GM18873 (cell line): ENCODE measurements around the gene KAT8.
A peak's percentile ranks its signal among the peaks of the same experiment; 100 is the strongest.

Experiments
- ATAC-seq: cut with Tn5 transposase; IDR thresholded peaks from one replicate; pipeline ENCODE4 v1.9.1; 2021; ENCODE audit warnings: mild to moderate bottlenecking, moderate library complexity, moderate number of reproducible peaks; ENCODE audit not compliant: unreplicated experiment, low FRiP score

The KAT8 gene

DNA sequence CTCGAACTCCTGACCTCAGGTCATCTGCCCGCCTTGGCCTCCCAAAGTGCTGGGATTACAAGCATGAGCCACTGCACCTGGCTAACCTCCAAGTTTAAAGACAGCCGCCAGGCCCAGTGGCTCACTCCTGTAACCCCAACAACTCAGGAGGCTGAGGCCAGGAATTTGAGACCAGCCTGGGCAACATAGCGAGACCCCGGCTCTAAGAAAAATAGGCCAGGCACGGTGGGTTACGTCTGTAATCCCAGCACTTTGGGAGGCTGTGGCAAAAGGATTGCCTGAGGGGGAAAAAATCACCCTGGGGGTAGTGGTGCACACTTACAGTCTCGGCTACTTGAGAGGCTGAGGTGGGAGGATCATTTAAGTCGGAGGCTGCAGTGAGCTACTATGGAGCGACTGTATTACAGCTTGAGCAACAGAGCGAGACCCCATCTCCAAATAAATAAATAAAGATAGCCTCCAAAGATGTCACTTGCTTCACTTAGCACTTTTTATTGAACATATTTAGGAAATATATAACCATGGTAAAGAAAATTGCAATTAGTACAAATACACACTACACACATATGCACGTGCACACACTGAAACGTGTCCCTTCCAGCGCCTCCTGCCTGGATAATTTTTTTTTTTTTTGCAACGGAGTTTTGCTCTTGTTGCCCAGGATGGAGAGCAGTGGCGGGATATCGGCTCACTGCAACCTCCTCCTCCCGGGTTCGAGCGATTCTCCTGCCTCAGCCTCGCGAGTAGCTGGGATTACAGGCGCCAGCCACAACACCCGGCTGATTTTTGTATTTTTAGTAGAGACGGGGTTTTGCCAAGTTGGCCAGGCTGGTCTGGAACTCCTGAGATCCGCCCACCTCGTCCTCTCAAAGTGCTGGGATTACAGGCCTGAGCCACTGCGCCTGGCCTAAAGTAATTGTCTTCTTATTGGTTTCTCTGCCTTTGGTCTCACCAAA lies 10.7 kb upstream of the KAT8 start:
- ATAC-seq, result no peak

- peak; percentile 54 for ATAC-seq
Observed at GRCh38 chr16:31107465-31107867, 10.0 kb upstream of the KAT8 start.

- no peak for ATAC-seq
Observed at GRCh38 chr16:31108035-31108793, 9.2 kb upstream of the KAT8 start, which contains the start of gene BCKDK. TSS of gene BCKDK (plus strand) at chr16:31108386. CDS start at chr16:31109224, 838 bp downstream.

DNA sequence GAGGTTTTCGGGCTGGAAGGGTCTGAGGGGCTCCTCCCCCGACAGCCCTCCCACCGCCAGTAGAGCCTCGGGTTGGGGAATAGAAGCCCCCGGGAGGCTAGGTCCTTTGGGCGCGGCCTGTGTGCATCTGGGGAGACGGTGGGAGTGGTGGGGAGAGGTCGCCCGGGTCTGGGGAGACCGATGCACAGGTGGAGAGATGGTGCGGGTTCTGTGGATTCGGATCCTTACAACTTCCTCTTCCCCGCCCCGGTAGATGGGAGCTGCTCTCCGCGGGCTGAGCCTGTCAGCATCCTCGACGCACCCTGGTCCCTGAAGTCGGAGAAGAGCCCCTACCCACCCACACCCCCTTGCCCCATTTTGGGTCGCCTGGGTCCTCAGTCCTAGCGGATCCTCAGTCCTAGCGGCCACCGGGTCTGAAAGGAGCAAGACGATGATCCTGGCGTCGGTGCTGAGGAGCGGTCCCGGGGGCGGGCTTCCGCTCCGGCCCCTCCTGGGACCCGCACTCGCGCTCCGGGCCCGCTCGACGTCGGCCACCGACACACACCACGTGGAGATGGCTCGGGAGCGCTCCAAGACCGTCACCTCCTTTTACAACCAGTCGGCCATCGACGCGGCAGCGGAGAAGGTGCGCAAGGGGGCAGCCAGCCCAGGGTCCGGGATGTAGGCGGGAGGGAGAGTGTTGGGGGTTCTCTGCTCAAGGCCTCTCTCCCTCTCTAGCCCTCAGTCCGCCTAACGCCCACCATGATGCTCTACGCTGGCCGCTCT lies 8.5 kb upstream of the KAT8 start:
- no peak for ATAC-seq

DNA sequence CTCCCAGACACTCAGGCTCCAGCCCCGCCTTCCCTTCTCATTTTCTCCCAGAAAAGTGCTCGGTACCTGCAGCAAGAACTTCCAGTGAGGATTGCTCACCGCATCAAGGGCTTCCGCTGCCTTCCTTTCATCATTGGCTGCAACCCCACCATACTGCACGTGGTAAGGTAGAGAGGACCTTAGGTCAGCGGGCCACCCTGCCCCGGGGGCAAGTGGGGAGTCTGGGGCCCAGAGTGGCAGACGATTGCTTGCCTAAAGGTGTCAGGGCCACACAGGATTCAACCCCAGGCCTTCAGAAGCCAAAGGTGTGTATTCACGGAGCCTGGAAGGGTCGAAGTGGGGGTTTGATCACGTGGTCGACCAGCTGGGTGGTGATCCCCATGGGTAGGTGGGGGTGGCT lies 7.8 kb upstream of the KAT8 start:
- no peak for ATAC-seq

DNA sequence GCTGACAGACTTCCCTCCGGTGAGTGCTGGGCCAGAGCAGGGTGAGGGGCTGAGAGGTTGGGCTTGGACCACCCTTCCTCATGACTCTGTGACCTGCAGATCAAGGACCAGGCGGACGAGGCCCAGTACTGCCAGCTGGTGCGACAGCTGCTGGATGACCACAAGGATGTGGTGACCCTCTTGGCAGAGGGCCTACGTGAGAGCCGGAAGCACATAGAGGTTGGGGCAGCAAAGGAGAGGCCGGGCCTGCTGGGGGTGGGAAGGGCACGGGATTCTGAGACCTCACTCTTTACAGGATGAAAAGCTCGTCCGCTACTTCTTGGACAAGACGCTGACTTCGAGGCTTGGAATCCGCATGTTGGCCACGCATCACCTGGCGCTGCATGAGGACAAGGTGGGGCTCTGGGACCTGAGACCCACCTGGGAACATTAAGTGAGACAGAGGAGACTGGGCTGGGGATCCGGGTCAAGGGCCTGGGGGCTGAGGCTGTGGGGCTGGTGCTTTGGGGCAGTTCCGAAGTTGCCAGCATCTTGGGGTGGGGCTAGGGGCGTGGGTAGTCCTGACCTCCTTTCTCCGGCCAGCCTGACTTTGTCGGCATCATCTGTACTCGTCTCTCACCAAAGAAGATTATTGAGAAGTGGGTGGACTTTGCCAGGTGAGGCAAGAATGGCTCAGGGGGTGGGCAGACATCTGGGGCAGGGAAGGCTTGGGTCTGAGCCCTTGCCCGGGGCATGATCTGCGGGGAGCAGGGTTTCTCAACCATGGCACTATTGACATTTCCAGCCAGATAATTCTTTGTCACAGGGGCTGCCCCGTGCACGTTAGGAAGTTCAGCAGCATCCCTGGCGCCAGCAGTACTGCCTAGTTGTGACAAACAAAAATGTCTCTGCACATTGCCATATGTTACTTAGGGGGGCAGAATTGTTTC lies 7.1 kb upstream of the KAT8 start:
- ATAC-seq, result no peak

DNA sequence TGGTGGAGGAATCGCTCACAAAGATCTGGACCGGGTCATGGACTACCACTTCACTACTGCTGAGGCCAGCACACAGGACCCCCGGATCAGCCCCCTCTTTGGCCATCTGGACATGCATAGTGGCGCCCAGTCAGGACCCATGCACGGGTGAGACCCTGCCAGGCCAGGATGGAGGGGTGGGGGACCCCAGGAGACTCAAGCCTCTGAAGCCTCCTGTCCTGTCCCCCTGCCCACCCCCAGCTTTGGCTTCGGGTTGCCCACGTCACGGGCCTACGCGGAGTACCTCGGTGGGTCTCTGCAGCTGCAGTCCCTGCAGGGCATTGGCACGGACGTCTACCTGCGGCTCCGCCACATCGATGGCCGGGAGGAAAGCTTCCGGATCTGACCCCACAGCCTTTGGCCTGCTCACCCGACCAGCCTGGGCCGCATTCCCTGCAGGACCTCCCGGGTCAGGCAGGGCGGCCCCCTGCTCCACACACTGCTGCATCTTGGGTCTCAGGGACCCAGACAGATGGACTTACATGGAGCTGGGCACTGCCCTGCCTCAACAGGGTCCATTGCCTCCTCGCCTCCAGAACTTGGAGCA lies 5.5 kb upstream of the KAT8 start:
- ATAC-seq, result no peak

DNA sequence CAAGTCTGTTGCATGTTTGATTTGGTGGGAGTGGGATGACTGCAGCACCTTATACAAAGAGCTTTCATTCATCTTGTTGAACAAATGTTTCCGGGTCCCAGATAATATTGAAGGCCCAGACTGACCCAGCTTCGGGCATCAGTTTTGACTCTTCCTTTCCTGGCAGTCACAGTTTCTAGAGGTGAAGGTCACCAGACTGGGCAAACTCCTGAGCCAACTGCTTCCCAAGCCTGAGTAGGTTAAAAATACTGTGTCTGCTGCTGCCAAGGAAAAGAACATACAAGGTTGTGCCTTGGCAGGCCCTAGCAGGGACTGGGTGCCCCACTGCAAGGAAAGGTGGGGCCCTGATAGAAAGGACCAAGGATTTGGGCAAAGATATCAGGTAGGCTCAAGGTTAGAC lies 4.8 kb upstream of the KAT8 start:
- no peak for ATAC-seq

GRCh38 chr16:31113121-31114120 lies 4.0 kb upstream of the KAT8 start:
- ATAC-seq, result no peak

- no peak for ATAC-seq
Observed at GRCh38 chr16:31114468-31114867, 3.0 kb upstream of the KAT8 start.

DNA sequence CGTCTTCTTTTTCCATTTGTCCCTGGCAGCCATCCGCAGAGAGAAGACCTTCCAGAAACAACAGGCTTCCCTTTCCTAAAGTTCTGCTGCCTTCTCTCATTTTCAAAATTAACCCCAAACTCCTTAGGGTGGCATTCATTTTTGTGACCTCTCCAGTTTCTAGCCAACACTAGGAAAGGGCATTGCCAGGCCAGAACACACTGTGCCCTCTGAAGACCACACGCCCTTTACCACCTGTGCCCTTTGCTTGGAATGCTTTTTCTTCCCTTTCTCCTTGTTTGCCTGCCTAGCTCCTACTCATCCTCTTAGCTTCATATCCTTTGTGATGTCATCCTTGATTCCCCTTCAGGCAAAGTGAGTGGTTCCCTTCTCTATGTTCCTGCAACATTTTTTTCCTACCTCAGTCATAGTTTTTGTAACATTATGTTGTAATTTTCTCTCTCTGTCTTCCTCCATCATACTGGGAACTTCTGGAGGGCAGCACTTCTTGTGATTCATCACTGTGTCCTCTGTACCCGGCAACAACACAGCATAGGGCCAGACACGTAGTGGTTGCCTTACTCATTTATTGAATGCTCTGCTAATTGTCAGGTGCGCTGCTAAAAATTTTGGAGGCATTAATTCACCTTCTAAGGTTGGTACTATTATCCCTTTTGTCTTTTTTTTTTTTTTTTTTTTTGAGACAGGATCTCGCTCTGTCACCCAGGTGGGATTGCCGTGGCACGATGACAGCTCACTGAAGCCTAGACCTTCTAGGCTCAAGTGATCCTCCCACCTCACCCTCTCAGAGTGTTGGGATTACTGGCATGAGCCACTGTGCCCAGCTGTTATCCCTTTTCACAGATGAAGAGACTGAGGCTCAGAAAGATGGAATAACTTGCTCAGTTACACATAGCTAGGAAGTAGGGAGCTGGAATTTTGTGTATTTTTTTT lies 1.0 kb downstream of the KAT8 start:
- no peak for ATAC-seq

DNA sequence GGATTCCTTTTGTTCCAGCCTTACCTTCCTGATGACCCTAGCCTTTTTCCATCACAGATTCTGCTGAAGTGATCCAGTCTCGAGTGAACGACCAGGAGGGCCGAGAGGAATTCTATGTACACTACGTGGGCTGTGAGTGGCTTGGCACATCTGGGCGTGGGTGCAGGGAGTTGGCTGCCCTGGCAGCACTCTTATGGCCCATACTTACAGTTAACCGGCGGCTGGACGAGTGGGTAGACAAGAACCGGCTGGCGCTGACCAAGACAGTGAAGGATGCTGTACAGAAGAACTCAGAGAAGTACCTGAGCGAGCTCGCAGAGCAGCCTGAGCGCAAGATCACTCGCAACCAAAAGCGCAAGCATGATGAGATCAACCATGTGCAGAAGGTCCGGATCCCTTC lies 2.7 kb downstream of the KAT8 start:
- ATAC-seq, result no peak

DNA sequence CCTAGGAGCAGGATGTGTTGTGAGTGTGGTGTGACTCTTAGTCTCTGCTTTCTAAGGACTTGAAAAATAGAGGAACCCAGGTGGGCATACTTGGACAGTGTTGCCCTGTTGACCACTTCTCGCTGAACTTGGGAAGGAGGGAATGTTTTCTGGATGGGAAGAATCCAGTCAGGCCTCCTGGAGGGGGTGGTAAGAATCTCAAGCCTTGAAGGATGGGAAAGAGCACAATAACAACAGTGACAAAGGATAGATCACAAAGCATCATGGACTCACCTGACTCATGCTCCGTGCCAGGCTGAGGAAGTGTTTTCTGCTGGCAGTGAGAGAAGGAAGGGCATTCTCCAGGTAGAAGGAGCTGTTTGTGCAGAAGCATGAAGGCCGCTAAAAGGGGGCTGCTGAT lies 8.4 kb downstream of the KAT8 start:
- ATAC-seq, result no peak

DNA sequence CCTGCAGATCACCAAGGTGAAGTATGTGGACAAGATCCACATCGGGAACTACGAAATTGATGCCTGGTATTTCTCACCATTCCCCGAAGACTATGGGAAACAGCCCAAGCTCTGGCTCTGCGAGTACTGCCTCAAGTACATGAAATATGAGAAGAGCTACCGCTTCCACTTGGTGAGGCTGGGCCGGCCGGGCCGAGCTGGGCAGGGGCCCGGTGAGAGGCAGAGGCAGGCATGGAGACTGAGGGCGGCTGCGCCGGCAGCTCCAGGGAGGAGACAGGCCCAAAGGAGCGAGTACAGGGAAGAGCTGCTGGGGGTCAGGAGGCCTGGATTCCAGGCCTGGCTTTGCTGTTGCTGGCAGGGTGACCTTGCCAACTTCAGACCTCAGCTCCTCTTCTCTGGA lies 9.7 kb downstream of the KAT8 start:
- no peak for ATAC-seq

- no peak for ATAC-seq
Observed at GRCh38 chr16:31128711-31129567, 11.5 kb downstream of the KAT8 start.
